ENCODE results near the gene TRAF1.
A peak's percentile ranks its signal among the peaks of the same experiment; 100 is the strongest.

TRAF1 gene

DNA sequence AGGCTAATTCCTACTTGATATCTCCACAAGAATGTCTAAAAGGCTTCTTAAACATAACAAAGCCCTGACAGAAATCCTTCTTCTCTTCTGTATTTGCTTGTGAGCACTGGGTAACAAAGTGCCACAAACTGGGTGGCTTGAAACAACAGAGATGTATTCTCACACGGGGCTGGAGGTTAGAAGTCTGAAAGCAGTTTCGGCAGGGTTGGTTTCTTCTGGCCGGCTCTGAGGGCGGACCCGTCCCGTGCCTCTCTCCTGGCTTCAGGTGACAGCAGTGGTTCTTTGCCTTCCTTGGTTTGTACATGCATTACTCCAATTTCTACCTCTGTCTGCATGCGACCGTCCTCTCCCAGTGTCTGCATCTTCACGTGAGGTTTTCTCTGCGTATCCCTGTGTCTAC lies 14.0 kb upstream of the TRAF1 start:
- no peak for DNase-seq

DNA sequence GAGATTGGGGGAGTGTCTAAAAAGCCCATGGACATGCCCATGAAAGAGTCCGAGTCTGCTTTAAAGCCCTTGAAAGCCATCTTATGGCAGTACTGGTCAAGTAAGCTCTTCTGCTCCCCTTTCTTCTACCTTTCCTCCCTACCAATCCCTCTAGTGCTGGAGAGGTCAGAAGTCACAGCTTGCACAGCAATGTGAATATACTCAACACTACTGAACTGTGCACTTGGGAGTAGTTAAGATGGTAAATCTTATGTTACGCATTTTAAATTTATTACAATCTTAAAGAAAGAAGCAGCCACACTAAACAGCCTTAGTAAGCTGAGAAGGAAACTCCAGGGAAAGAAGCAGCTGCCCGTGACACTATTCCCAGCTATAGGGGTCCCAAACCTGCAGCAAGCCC lies 12.3 kb upstream of the TRAF1 start:
- DNase-seq: no peak

DNA sequence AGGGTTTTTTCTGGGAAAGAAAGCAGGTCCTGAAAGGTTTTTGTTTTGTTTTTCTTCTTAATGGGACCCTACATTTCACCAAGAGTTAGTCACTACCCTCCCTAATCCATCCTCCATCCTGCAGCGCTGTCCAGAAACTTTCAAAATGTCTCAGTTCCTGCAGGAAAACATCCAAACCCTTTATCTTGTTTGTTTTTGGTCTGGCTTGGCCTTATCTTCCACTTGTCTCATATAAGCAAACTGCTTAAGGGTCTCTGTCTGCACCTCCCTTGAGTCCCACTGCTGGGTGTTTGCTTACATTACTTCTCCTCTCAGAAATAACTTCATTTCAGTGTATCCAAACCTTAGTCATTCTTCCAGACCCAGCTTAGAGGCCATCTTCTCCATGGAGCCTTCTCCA lies 11.0 kb upstream of the TRAF1 start:
- no peak for DNase-seq

DNA sequence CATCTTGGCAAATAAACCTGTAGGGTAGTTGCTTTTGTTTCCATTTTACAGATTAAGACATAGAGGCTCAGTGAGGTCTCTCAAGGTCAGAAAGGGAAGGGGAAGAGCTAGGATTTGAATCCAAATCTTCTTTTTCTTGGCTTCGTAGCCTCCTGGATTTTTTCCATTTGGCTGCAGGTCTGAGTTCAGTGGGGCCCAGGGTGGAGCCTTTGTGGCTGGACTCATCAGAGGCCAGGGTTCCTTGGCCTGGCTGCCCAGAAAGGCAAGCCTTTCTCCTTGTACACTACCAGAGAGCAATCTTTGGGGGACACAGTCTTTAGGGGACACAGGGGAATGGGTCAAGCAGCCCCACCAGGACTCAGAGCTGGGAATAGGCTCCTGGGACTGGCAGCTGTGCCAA lies 10.5 kb upstream of the TRAF1 start:
- DNase-seq: no peak

DNA sequence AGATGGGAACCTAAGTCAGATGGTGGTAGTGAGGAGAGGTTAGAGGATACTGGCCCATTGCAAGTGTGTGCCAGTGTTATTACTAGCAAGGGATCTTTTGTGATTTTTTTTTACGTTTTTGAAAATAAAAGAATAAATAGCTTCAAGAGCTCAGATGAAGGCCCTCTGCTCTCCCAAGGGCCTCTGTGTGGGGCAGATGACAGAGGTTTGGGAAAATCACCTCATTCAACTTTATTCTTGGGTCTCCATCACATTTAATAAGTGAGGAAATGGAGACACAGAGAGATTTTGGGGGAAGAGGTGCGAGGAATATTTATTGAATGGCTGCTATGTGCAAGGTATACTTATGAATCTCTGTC lies 10.1 kb upstream of the TRAF1 start:
- DNase-seq: no peak

DNA sequence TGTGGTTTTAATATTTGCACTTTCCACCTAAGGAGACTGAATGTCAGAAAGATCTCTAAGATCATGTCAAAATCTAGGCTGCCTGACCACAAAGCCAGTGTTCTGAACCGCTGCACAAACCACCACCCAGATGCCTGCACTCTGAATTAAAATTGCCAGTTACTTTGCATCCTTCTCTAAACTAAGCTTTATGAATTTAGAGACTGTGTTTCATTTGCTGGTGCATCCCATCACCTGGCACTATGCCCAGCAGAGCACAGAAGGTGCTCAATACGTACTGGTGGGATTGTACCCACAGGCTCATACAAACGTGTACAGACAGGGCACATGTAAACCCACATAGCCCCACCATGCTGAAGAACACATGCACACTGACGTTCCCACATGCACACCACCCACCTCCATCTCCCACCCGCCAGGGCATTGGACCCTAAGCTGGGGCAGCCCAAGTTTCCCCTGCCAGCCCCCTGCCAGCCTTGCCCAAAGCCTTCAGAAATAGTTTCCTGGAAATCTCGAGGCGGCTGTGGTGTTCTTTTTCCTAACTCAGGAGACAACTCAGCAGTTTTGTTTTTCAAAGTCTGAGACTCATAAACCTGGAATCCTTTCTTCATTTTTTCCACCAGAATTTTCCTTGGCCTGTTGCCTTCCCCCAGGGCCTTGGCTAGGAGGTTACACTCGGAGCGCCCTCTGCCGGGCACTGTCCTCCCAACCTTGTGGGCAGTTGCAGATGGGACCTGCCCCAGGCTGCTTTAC lies 9.6 kb upstream of the TRAF1 start:
- DNase-seq: peak; percentile 58

DNA sequence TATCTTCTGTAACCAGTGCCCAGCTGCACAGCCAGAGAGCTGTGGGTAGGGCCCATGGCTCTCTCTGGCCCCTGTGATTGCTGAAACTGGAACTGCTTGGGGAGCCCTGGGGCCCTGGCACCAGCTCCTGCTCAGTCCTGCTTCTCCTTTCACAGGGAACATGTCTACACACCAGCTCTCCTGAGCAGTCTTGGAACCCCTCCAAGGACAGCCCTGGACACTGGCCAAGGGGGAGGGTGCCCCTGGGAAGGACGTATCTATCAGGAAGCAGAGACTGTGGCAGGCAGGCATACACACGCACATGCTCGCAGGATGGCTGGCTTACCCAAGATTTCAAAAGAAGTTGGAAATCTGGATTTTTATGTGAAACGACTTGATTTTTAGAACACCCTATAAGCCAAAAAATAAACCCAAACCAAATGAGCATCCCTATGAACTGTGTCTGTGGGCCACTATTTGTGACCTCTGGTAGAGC lies 8.8 kb upstream of the TRAF1 start:
- DNase-seq: peak; percentile 86

DNA sequence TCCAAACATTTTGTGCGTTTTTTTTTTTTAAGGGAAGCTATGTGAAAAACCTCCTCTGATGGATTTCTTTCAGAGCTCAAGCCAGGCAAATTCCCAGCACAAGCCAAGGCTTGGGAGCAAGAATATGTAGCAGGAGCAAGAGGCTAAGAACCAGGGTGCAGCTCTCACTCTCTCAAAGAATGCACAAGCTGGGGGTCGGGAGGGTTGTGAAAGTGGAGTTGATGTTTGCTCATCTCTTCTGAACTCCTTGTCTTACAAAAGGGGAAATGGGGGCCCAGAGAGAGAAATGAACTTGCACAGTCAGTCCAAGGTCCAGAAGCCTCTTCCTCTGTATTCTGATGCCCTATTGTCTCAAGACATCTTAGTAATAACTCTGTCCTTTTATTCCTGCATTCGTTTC lies 7.7 kb upstream of the TRAF1 start:
- DNase-seq: no peak

DNA sequence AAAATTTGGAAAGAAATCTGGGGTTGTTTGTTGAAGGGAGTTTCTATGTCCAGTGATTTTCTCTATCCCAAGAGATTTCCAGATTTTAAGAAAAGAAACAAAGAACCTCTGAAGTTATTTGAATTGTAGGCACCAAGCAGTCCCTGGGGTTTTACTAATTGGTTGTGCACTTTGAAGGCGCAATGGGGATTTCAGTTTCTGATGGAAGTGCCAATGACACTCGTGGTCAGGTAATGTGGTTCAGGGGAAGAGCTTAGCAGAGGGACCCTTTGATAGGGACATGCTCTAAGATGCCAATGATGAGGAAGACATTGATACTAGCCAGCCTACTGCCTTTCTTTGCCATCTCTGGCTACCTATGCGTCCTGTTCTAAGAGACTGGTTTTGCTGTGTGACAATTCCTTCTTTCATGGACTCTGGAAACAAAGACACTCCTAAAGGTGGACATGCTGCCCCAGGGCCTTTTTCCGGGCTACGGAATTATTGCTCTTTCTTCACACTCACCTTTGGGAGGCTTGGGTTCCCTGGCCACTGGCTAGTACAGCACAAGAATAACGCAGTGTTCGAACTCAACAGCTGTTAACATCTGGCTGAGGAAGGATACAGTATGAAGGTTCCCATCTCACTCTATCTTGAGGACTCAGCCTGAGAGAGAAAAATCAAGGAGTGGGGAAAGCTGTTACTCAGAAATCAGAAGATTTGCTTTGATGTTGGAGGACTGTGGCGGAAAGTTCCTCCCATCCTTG lies 6.9 kb upstream of the TRAF1 start:
- no peak for DNase-seq

DNA sequence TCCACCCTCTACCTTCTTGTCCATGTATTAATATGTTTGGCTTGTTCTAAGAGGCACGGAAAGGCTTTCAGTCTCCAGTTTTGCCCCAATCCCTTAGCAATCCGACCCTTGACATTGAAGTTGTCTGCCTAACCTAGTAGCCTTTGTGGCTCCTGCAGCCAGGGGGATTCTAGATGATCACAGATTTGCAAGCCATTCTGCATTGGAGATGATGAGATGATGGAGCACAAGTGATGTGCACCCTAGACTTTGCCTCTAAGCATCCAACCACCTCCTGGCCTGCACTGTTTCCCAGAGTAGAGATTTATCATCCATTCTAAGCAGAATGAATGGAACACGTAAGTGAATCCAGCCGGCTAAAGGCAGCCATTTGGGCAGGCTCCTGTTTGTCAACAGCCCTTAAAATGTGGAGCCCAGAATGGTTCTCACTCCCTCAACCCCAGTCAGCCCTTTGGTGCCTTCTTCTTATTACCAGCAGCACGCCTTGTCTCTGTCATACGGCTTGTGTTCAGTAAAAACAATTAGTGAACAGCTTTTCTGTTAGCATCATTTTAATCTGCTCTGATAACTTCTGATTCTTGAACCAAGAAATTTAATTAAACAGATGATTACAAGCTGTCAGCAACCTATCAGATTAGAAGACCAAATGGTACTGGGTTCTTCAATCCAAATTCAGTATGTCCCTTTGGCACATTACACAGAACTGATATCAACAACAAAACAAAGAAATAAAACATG lies 5.7 kb upstream of the TRAF1 start:
- DNase-seq: no peak

DNA sequence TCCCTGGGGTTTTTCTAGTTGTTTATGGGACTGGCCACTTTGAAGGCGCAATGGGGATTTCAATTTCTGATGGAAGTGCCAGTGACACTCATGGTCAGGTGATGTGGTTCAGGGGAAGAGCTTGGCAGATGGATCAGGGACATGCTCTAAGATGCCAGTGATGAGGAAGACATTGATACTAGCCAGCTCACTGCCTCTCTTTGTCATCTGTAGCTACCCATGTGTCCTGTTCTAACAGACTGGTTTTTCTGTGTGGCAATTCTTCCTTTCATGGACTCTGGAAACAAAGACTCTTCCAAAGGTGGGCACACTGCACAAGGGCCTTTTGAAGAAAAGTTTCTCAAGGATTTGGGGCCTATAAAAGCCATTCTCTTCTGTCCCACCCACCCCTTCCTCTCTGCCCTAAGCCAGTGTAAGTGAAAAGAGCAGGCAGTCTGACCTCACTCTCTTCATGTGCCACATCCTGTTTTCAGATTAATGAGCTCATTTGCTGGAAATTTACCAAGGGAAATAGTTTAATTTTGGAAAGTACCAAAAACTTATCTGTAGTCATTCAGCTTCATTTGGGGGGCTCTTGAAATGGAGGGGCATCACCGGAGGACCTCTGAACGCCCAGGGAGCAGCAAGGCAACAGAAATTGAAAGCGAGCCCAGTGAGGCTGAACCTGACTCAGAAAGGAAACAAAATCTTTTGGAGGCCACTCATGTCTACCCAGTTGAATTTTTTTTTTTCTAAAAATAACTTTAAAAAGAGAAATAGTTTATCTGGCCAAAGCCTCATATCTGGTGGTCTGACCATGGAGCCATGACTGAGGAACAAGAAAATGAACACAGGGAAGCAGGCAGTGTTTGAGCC lies 4.9 kb upstream of the TRAF1 start:
- DNase-seq: no peak

DNA sequence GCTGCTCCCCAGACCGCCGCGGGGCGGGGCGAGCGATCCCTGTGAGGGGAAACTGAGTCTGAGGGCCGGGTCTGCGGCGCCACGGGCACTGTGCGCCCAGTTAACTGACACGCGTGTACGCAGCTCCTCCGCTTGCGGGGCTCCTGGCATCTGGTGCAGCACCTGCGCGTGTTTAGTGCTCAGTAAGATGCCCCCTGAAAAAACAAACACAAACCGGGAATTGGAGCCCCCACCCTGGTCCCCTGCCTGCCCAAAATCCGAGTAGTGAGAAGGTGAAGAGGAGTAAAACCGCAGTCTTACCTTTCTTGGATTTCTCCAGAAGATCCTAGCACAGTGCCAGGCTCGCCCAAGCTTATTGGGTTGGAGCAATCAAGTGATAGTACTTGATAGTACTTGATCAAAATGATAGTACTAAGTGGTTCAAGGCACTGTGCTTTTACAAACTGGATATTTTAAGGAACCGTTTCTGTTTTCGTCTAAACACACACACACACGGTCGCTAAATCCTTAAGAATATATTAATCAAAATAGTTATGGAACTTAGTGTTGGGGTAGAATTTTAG lies 2.7 kb upstream of the TRAF1 start:
- no peak for DNase-seq

DNA sequence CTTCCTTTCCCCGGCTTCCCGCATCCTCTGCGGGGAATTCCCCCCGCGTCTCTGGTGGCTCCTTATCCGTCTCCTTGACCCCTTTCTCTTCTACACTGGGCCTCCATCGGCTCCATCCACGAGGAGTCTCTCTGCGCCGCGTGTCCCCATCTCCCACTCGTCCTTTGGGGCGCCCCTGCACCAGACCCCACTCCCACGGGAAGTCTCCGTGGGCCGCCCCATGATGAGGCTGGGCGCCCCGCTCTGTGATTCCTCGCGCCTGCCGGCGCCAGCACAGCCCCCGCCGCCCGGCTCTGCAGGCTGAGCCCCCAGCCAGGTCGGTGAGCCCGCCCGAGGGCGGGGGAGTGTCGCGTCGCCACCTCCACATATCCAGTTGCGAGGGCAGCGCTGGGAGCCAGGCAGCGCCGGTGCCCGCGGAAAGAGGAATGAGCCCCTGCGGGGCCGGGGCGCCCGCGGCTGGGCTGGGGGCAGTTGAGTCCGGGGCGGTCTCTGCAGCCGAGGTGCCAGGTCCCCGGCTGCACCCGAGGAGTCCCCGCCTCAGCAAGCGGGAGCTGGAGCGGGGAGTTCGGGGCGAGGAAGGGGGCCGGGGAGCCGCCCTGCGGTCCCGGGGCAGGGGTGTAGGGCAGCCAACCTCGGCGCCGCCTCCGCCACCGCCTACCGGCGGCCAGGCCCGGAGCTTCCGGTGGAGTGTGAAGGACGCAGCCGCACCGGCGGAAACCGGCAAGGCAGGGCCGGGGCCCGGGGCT lies 2.1 kb upstream of the TRAF1 start:
- DNase-seq: no peak

DNA sequence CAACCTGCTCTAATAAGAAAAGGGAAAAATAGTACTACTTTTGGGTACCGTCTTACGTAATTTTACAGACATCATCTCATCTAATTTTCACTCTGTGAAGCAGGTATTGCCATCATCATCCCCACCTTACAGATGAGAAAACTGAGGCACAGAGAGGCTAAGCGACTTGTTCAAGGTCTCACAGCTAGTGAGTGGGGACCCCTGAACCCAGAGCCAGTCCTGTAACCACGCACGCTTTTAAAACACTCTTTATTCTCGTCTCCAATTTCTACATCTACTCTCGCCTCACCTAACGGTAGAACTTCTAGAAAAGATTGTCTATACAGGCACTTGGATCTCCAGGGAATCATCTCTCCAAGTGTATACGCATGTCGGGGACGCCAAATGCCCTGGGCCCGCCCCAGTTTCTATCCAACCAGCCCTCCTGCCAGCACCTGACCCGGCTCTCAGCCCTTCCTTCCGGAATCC lies 1.5 kb upstream of the TRAF1 start:
- DNase-seq: no peak

DNA sequence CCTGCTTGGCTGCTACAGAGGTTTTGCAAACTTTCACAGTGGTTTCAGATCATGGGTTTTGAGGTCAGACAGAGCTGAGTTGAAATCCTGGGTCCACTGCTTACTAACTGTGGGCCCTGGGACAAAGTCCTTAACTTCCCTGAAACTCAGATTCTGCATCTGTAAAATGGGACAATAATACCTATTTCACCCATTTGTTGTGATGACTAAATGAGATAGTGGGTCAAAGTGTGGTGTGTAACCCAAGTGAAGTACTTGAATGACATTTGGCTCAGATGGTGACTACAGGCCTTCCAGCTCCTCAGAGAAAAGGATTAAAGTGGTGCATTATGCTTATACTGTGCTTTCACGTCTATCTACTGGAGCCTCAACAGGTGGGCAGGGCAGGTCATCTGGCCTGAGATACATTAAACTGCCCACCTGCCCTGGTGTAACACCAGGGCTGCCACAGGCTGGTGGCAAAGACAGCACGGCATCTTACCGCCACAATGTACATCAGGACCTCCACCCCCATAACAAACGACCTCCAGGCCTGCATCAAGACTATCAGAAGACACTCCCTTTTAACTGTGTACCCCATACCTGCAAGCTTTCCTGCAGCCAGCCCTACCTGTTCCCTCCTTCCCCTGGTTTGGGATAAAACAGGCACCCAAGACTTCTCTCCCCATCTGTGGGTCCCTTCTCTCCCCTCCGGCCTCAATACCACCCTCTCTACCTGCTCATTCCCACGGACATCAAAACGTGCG lies 846 bp upstream of the TRAF1 start:
- DNase-seq: no peak

DNA sequence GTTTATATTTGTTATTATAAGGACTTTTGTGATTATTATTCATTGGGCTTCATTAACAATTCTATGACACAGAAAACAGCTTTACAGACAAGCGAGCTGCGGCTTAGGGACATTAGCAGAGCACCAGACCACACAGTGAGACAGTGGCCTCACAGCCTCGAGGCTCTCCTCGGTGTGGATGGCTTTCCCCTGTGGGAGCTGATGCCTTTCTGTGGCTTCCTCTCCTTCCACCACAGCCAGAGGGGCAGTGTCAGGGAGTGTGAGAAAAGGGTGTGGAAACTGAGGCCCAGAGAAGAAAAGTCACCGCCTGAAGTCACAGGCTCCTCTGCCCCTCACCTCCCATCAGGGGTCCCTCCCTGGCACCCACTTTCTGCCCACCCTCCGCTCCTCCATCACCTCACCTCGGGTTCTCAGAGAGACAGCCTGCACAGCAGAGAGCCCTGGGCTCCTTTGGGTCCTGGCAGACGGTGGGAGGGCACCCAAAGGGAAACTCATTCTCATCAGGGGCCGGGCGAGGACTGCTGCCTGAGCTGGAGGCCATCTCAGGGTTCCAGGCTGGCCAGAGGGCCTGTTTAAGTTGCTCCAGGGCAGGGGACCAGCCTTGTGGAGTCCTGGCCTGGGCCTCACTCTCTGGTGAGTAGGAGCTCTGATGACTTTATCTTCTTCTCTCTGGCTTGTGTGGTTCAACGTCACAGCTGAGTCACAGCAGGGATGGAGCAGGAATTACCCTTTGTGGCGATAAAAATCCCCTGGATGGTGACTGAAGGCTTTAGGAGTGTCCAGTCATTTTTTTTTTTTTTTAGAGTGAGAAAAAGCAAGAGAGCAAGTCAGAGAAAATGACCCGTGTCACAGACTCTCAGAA lies 830 bp downstream of the TRAF1 start:
- DNase-seq: no peak

DNA sequence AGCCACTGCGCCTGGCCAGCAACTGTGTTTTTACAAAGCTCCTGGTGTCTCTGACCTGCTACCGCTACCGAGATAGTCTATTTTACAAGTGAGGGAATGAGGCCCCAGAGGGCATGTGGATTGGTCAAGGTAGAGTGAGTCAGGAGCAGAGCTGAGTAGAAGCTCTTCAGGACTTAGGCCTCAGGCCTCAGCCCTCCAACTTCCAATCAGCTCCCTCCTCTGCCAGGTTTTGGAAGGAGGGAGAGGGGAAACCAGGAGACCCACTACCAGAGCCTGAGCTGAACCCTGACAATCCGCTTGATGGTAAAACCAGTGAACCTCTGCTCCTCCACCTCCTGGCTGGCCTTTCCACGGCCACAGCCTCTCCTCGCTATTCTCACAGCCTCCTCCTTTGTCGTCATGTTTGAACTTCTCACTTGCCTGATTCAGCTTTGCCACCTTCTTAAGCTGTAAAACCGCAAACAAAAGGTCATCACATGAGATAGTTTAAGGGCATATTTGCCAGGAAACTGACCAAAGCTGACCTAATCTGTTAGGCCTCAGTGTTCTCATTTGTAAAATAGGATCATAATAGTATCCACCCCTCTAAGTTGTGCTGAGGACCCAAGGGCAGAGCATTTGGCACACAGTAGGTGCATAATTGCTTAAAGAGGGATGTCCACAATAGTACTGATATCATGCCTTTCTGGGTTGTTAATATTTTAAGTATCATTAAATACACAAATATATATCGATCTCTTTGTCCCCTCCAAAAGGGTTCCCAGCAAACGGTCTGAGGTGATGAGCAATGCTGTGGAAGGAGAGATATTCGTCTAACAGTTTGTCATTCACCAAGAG lies 1.7 kb downstream of the TRAF1 start:
- no peak for DNase-seq

DNA sequence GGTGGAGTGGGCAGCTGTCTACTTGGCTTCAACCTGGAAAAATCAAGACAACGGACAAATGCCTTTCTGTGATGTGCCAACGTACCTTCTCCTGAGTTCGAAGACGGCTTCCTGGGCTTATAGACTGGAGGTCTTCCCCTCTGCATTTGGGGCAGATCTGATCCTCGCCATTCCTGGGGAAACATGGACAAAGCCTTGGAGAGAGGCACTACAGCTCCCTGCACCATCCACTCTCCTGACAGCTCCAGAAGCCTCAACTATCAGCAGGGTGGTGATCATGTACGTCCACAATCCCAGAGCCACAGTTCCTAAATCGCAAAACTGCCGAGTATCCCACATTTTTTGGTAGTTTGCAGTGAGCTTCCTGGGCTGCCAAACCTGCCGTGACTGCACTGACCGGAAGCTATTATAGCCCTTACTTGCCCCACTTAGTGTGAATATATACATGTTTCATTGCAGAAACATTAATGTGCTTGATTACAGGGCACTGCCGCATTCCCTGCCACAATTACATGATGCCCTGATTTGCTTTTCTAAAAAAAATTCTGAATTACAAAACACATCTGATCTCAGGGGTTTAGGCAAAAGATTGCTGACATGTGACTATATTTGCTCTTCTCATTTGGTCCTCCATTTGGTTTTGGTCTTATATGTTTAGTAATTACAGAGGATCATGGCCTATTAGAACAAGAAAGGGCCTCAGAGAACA lies 2.8 kb downstream of the TRAF1 start:
- no peak for DNase-seq
